GM19035 (cell line): ENCODE results near the gene ZNF479.
"Not testable (repeated sequence)": the region's sequence is repeated elsewhere in the genome, so short reads cannot be mapped to it uniquely, and the experiment has no call there.

ENCODE experiments used
- ATAC-seq: cut with Tn5 transposase; IDR thresholded peaks from one replicate; pipeline ENCODE4 v1.9.1; 2021; ENCODE audit not compliant: unreplicated experiment

ZNF479 gene

DNA sequence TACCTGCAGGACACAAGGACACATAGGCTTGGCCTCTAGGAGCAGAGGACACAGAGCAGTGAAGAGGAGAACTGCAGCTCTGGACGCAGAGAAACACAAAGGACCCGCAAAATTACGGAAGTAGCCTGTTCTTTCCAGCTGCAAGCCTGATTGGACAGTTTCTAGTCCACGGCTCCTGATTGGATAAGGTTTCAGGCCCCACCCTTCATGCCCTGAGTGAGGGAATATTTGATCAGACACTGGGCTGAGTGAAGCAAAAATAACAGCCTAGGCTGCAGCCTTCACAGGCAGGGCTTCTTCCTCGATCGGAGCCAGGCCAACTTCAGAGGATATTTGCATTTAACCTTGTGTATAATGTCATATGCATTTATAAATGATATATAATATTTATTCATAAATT, at the start of gene ZNF479:
ZNF479 (minus strand) TSS at position 101 of the 400 bp plus-strand sequence. CDS start 112 bp downstream, outside the sequence.
- ATAC-seq: not testable (repeated sequence)

DNA sequence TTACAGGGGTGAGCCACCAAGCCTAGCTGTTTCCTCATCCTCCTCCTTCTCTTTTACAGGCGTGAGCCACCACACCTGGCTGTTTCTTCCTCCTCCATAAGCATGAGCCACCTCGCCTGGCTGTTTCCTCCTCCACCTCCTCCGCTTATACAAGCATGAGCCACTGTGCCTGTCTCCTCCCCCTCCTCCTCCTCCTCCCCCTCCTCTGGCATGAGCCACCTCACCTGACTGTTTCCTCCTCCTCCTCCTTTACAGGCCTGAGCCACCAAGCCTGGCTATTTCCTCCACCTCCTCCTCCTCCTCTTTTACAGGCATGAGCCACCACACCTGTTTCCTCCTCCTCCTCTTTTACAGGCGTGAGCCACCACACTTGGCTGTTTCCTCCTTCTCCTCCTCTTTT, 49.8 kb upstream of the ZNF479 start:
- ATAC-seq: no peak

DNA sequence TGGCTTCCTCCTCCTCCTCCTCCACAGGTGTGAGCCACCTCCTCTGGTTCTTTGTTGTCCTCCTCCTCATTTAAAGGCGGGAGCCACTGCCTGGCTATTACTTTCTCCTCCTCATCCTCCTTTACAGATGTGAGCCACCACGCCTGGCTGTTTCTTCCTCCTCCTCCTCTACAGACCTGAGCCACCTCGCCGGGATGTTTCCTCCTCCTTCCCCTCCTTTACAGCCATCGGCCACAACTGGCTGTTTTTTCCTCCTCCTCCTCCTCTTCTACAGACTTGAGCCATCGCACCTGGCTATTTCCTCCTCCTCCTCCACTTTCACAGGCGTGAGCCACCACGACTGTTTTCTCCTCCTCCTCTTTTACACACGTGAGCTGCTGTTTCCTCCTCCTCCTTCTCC, 49.0 kb upstream of the ZNF479 start:
- ATAC-seq: no peak

DNA sequence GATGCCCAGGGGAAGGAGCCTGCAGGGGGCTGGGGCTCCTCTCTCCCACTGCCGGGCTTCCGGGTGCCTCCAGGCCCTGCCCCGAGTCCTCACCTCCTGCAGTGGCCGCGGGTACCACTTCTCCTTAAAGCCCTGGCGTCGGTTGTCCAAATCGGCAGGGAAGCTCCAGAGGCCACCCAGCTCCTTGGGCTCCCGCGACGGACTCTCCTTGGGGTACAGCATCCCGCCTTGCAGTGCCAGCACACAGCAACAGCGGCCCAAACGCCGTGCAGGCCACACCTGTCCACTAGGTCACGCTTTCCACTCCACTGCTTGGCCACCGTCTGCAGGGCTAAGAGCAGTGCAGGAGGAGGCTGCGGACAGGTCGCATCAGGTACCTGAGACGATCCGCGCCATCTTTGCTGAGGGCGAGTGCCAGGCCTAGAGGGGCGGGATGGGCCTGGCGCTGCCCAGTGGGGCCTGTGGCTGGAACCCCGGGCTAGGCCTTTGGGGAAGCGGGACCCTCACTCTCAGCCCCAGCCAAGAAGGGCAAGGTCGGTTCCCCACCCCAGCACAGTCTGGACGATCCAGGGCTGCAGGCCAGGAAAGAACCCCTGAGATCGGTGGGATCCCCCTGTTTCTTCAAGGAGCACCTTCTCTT, 47.7 kb upstream of the ZNF479 start:
- ATAC-seq: no peak

DNA sequence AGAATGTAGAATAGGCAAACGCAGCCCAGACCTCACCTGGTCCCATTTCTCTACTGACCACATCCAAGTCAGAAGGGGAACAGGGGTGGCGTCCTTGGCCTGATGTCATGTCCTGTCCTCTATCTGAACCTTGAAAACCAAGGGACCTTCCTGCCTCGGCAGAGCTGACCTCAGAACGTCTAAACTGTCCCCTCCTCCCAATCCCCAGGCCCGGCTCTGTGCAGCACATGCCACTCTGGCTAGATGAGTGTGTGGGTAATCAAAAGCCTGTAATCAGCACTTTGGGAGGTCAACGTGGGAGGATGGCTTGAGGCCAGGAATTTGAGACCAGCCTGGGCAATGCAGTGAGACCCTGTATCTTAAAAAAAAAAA, 46.5 kb upstream of the ZNF479 start:
- ATAC-seq: no peak

DNA sequence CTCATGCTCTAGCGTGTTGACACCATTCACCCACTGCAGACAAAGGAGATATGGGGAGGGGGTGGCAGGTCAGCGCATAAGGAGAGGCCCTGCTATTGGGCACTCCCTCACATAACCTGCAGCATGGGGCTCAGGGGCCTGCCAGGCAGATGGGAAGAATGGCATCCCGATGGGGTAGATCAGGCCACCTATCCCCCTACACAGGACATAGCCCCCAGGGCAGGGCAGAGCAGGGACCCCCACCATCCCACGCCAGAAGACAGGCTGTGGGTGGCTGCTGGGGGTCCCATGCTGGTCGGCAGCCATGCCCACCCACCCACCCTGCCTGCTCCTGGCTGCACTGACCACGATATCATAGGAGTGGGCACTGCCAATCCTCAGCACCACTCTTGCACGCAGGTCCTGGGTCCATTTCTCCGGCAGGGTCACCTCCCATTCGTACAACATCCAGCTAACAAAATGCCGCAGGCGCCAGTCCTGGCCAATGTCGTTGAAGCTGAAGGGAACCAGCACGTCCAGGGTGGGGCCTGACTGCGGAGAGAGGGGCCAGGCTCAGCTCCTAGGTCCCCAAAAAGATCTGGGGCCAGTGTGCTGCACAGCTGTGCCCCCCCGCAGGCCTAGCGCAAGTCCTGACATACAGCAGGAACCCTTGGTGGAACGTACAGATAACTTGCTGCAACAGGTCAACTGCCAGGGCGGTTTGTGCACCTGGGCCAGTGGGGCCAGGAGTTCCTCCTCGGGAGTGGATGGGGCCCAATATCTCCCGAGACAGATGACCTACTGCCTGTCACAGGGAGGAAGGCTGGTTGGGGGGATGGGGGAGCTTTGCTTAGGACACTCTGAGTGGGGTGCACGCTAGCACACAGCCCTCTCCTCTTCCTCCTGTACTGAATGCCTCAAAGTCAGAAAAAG, 45.9 kb upstream of the ZNF479 start:
- no peak for ATAC-seq

DNA sequence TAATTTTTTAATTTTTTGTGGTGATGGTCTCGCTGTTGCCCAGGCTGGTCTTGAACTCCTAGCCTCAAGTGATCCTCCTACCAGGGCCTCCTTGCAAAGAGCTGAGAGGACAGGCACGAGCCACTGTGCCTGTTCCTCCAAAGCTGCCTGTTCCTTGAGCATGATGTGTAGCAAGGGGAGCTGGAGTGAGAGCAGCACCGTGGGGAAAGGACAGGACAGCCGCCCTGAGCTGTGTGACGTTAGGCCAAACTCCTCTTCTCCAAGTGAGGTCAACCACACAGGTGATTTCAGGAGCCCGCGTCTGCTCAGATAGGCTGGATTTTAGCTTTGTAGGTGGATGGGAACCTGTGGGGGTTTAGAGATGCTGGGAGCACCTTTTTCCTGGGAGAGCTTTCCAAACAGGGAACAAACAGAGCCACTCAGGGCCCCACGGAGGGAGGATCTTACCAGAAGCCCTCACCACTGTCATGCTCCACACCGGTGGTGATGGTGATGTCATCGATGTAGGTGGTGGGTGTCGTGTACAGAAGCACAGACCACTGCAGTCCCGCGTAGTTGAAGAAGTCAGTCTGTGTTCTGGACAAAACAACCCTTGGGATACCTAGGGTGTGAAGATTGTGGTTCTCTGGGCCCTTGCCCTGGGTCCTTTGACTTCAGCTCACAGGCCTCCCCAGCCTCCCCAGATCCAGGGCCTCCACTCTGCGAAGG, 44.8 kb upstream of the ZNF479 start:
- no peak for ATAC-seq

DNA sequence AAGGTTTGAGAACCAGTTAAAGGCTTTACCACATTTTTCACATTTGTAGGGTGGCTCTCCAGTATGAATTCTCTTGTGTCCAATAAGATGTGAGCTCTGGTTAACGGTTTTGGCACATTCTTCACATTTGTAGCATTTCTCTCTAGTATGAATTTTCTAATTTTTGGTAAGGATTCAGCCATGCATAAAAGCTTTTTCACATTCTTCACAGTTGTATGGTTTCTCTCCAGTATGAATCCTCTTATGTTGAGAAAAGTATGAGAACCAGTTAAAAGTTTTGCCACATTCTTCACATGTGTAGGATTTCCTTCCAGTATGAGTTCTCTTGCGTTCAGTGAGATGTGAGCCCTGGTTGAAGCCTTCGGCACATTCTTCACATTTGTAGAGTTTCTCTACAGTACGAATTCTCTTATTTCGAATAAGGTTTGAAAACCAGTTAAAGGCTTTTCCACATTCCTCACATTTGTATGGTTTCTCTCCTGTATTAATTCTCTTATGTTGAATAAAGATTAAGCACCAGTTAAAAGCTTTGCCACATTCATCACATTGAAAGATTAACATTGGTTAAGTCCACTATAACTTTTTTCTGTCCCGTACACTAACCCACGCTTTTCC, 33.2 kb upstream of the ZNF479 start:
- ATAC-seq: no peak

DNA sequence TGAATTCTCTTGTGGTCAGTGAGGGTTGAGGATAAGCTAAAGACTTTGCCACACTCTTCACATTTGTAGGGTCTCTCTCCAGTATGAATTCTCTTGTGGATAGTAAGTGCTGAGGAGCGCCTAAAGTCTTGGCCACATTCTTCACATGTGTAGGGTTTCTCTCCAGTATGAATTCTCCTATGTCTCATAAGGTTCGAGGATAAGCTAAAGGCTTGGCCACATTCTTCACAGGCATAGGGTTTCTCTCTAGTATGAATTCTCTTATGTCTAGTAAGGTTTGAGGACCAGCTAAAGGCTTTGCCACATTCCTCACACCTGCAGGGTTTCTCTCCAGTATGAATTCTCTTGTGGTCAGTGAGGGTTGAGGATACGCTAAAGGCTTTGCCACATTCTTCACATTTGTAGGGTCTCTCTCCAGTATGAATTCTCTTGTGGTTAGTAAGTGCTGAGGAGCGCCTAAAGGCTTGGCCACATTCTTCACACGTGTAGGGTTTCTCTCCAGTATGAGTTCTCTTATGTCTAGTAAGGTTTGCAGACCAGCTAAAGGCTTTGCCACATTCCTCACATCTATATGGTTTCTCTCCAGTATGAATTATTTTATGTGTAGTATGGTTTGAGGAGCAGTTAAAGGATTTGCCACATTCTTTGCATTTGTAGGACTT, 12.0 kb downstream of the ZNF479 start:
- ATAC-seq: not testable (repeated sequence)
